Fibroblast of skin of right quadriceps (primary cell): ENCODE measurements around the gene NME3.
"Not testable (repeated sequence)": the region's sequence is repeated elsewhere in the genome, so short reads cannot be mapped to it uniquely, and the experiment has no call there.

ENCODE experiments used
- DNase-seq: peaks from one replicate; pipeline ENCODE4 v3.0.0-alpha.2; 2013

The NME3 gene

DNA sequence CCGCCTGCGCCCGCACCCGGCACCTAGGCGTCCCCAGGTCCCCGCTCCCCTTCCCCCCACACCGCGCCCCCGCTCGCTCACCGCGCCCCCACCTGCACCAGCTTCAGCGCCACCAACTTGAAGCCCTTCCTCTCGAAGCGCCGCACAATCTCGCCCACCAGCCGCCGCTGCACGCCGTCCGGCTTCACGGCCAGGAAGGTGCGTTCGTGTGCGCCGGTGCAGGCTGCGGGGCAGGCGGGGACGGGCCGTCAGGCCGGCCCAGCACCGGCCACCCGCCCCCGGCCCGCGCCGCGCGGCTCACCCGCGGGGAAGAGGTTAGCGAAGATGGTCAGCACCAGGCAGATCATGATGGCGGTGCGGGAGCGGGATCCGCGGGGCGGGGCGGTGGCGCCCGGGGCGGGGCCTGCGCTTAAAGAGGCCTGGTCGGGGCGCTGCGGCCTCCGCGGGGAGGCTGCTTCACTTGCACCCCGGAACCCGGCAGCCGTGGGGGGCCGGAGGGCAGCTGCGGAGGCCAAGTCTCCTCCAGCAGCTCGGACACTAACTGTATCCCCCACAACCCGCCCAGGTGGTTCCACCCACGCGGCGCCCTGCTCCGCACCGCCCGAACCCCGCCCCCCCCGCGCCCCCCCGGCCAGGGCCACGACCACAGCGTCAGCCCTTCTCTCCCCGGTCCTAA lies at the start of gene NME3:
Gene NME3, minus strand, starts transcription at position 356 of the 676 bp plus-strand sequence. Its CDS starts 9 bp downstream, at position 347.
- peak; percentile 47 for DNase-seq

DNA sequence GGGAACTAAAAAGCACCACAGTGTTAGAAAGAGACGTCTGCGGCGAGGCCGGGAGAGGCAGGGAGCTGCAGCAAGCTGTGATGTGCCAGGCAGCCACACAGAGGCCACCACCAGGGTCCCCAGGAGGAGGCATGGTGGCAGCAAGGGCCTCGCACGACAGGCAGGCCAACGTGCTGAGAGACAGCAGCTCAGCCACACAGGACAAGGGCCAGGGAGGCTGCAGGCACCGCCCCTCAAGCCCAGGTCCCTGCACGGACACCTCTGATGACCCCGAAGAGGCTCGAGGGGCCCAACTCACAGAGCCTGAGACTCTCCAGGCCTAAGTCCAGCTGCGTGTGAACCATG lies 49.6 kb upstream of the NME3 start:
- no peak for DNase-seq

DNA sequence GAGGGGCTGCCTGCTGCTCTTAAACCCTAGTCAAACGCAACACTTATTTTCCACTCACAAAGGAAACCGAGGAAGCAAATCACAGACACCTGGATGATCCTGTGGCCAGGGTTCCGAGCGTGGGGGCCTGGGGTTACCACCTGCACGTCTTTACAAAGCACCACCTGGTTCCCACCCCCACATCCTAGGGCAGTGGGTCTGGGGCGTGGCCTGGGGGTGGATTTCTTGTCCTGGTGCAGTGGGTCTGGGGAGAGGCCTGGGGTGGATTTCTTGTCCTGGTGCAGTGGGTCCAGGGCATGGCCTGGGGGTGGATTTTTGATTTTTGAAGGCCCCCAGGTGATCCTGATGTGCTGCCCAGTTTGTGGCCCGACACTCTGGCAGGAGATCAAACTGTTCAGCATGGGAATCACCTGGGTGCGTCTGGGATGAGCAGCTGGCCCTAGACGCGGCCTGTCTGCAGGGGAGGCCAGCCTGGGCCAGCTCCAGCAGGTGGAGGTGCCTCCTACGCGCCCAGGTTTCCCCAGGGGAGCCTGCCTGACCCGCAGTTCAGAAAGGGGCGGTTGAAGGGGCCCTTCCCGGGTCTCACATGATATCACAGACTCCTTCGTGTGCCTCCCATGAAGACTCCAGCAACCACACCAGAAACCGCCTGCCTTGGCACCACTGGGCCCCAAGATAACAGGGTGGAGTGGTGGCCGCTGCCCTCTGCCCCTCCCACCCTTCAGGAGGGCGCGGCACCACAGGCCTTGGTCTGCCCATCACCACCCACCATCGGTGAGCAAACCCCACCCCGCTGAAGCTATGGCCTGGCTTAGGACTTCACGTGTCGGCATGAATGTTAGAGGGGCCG lies 49.0 kb upstream of the NME3 start:
- DNase-seq, result no peak

DNA sequence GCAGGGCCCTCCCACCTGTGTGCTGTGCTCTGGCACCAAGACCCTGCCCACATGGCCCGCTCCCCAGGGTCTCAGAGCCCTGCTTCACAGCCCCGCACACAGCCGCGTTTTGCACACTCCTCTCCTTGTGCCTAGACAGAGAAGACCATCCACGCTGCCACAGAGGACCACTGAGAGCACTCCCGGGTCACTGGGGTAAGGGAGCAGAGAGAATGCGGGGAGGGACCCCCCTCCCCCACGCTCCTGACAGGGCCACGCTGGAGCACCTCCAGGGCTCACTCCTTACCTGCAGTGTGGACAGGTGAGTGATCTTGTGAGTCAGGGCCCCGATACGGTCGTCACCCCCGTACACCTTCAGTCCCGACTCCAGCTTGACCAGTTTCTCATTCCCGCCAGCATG lies 48.3 kb upstream of the NME3 start:
- no peak for DNase-seq

DNA sequence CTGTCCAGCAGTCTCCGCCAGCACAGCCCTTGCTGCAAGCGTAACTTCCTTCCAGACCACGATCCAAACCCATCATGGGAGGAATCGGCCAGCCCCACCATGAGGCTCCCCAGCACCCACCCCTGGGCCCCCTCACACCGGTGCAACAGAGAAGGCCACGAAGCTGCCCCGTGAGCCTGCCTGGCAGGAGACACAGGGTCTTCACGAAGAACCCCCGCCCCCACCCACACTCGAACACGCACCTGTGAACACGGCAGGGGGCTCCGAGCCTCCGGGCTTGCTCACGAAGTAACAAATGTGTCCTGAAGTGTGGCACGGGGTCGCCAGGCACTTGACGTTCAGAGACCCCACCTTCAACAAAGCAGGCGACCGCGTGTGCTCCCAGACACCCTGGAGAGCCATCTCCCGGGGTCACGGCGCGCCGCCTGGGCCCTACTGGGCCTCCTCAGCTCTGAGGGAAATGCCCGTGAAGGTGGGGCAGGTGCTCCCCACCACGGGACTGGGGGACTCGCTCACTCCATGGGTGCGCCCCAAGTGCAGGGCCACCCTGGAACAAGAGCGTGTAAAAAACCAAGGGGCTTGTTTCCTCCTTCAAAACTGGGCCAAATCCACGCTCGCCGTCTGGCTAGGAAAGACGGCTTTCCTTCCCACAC lies 47.7 kb upstream of the NME3 start:
- no peak for DNase-seq

DNA sequence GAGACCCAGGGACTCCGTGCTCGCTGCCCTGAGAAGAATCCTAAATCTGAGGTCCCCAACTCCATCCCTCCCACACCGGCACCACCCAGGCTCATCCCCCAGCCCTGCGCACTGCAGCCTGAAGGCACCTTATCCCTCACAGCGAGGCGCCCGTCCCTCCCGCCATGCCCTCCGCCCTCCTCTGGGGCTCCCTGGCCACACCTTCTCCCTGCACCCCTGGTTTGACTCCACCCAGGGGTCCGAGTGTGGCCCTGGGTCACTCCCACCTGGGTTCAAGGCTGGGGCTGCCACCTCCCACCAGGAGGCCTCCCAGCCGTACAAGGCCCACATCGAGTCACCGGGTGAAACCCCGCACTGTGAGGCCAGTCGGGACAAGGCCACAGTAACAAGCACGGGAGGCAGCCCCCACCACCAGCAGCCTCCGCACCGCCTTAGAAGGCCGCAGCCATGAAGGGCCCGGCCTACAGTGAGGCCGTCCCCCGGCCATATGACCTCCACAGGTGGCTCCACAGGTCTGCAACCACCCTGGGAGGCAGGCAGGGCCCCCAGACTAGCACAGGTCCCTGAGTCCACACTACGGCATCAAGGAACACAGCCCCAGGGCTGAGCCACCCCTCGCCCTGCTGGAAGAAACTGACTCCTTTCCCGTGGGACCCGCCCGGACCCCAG lies 47.0 kb upstream of the NME3 start:
- no peak for DNase-seq

DNA sequence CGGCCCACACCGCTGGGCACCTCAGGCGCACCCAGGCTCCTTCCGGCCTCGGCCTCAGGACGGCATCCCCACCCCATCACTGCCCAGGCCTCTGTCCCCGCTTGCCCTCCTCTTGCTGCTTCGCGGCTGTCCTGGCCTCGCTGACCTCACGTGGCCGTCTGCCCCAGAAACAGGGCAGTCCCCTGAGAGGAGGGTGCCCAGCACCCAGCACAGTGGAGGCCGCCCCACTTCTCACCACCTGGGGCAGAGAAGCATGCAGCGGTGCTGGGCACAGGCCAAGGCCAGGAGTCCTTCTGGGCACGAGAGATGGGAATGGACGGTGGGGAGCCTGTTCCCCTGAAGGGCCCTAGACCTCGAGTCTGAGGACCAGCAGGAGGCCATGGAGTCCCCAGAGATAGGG lies 46.4 kb upstream of the NME3 start:
- no peak for DNase-seq

DNA sequence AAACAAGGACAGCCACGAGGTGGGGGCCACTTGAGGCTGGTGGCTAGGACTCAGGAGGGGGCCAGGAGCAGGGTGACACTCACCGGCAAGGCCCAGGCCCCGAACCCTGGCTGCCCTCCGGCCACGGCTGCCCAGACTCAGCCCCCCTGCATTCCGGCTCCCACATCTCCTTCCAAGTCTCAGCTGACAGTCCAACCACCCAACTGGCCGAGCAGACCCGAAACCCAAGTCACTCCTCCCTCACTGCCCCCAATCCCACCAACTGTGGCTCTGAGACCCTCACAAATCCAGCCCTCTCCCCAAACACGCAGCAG lies 45.9 kb upstream of the NME3 start:
- no peak for DNase-seq

DNA sequence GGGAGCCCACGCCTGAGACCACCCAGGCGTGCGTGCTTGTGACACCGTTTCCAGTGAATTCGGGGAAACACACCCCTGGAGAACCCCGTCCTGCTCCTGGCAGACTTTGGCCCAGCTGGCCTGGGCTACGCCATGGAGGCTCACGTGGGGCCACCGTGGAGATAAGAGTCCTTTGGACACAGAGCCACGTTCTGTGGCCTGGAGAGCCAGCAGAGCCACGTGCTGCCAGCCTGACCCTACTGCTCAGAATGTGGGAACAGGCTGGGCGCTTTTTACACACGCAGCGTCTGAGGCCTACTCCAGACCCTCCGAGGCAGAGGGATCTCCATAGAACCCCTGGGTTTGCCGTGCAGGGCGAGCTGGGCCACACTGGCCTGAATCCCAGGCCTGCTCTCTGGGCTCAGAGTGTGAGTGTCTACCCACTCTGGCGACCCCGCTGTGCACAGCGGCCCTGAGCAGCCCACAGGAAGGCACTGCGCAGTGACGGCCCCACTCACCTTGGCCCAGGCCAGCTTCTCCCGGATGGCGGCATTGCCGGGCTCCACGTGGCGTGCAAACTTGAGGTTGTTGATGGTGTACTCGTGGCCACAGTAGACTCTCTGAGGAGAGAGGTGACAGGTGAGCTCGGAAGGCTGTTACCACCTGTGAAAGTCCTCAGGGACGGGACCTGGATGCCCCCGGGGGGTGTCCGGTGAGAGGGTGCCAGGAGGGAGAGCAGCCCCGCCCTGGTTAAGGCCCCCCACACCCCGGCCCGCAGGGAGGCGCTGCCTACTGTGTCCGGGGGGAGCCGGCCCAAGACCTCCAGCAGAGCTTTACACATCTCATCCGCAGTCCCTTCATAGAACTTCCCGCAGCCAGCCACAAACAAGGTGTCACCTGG lies 45.3 kb upstream of the NME3 start:
- DNase-seq, result no peak

DNA sequence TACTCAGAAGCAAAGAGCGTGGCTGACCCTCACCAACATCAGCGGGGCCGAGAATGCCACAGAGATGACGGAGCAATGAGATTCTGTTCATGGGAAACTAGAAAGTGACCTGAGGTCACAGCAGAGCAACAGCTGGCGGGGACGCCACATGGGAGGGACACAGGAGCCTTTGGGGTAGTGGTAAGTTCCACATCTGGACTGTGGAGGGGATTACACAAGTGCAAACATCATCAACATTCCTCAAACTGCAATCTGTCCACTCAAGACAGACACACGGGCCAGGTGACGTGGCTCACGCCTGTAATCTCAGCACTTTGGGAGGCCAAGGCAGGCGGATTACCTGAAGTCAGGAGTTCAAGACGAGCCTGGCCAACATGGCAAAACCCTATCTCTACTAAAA lies 44.1 kb upstream of the NME3 start:
- no peak for DNase-seq

DNA sequence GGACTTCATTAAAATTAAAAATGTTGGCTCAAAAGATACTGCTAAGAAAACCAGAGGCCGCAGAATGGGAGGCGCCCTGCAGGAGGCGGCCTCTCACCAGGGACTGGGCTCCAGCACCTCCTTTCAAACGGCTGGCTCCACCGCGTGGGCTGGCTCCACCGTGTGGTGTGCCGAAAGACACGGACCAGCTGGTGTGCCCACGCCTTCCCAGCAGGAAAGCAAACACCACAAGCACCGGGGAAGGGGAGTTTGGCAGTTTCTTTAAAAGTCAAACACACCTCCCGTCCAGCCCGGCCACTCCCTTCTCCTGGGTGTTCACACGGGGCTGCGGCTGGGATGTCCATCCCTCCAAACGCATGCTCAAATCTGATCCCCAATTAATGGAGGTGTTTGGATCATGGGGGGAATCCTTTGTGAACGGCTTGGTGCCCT lies 41.4 kb upstream of the NME3 start:
- DNase-seq, result peak; percentile 40

DNA sequence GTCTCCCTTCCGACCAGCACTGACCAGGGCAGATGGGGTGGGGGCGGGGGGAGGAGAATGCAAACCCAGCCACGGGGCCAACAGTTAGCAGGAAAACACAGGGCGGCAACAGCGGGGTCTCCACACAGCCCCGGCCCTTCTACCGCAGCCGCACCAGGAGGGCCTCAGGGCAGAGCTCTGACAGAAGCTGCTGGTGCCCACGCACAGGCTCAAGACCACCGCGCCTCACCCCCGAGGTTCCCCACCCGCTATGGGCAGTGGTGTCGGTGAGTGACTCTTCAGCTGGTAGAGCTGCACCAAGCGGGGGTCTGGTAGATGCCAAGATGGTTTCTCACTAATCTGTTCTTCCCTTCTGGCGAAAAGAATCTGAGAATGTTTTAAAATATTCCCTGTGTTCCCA lies 39.2 kb upstream of the NME3 start:
- no peak for DNase-seq

DNA sequence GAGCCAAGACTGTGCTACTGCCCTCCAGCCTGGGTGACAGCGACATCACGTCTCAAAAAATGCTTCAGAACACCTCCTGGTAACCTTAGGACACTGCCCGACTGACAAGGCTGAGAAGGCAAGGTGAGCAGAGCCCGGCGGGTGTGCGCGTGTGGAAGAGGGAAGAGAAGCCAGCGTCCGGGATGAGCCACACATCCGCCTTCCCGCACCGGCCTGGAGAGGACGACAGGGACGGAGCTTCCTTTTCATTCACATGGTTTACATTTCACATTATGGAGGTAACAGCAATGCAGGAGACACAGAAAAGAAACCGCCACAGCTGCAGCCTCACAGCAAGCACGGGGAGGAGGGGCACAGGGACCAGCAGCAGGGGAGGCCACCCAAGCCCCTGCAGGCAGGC lies 38.8 kb upstream of the NME3 start:
- DNase-seq, result no peak

DNA sequence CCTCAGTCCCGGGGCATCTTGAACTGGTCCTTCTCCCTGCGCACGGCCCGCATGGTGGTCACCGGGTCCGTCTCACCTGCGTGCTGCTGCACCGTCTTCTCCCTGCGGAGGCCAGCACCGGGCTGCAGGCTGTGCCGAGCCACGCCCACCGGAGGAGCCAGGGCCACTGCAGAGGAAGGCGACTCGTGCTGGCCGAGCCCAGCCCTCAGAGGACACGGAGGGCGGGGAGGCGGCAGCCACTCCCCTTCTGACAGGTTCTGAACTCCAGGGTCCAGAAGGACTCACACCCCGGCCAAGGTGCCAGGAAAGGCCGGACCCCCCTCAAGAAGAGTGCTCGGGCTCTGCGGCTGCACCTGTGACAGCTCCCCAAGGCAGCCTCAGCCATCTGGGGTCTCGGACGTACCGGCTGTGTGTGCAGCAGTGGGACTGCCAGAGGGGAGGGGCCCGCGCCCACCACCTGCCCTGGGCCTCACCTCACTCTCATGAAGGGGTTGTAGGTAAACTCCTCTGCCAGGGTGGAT lies 38.0 kb upstream of the NME3 start:
- no peak for DNase-seq

DNA sequence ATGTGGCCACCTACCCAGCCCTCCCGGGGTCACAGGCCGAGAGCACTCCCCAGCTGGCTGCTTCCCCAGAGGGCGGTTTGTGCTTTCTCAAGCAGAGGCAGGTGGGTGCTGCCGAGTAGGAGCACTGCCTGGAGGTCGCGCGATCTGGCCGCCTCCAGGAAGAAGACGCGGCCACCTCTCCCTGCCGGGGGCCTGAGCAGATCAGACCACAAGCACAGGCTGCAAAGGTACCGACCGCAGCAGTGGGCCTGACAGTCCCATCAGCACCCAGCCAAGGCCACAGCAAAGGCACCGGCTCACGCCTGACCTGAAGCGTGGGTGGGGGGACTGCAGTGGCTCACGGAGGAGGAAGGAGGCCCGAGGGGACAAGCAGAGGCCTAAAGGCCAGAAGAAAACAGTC lies 37.3 kb upstream of the NME3 start:
- no peak for DNase-seq

DNA sequence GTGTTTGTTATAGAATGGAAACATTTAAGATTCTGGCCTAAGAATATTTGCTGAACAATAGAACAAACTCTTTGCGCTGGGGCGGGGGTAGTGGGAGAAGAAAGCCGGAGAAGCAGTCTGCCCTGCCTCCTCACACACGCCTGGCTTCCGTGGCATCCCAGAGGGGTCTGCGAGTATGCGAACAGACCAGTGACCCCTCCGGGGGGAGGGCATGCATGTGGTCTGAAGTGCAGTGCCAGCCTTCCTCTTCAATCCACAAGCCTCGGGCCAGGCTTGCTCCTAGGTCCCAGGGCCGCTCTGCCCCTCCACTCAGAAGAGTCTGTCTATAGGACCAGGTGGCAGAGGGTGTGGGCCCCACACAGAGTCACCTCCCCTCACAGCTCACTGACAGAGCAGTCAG lies 36.3 kb upstream of the NME3 start:
- DNase-seq, result no peak

DNA sequence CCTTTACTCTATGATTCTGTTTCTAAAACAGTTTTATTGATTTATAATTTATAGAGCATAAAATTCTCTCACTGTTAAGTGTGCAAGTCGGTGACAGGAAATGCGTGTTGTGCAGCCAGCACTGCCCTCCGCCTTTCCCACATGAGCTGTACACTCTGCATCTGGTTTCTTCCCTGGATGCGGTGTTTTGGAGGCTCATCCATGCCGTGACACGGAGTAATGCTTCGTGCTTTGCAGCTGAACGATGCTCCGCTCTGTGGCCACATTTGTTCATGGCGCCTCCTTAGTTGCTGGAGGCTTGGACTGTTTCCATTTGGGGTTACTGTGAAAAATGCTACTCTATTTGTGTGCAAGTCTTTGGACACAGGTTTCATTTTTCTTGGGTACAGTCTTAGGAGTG lies 29.4 kb upstream of the NME3 start:
- no peak for DNase-seq

DNA sequence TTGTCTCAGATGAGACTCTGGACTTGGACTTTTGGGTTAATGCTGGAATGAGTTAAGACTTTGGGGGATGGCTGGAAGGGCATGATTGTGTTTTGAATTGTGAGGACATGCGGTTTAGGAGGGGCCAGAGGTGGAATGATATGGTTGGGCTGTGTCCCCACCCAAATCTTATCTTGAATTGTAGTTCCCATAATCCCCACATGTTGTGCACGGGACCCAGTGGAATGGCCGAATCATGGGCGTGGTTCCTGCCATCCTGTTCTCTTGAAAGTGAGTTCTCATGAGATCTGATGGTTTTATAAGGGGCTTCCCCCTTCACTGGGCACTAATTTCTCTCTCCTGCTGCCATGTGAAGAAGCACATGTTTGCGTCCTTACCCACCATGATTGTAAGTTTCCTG lies 27.9 kb upstream of the NME3 start:
- not testable (repeated sequence) for DNase-seq

DNA sequence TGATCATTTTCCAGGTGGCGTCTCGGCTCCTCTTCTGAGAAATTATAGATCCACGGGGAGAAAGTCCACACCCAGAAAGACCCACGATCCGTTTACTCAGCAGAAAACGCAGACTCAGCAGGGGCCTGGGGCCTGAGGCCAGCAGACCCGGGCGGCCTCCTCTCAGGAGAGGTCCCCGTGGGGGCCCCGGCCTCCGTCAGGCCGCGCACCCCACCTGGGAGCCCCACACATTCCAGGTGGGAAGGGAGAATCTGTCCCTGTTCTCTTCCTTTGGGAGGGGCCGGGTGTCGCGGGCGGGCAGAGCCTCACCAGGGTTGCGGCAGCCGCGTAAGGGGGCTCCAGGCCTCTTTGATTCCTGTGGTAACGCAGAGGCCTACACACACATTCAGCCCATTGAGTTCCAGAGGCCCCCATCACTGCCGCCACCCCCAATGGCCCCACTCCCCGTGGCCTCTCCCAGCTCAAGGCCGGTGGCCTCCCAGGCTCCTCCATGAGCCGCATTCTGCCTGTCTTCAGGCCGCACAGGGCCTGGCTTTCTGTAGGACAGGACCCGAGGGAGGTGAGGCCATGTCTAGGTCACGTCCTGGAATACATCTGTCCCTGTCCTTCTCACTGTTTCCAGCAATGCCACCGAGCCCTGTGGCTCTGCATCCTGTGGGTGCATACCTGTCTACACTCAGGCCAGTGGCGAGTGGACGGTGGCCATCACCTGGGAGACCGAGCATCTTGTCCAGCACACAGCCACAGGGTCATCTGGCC lies 23.7 kb upstream of the NME3 start:
- no peak for DNase-seq

DNA sequence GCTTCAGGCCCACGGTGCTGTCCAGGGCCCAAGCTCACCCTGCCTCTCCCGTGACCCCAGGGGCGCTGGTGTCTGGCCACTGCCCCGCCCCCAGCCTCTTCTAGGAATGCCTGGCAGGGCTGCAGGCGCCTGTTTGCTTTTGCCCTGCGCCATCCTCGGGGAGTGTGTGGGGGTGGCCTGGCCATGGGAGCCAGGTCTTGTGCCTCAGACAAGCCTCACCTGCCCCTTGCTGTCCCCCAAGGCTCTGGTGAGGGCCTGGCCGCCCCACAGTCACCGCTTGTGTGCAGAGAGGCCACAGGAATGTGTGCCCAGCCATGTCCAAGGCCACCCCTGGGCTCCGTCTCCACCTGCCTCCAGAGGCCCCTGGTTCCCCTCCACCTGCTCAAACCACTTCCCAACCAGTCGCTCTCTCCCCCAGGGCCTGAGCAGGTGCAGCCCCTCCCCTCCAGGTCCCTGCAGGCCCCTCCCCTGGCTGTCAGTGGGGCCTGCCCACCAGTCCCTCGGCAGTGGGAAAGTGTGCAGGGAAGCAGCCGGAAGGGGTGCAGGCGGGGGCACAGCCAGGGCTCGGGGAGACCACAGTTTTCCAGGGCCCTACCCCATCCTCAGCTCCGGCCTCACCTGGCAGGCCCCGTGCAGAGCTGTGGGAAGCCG lies 23.0 kb upstream of the NME3 start:
- no peak for DNase-seq

DNA sequence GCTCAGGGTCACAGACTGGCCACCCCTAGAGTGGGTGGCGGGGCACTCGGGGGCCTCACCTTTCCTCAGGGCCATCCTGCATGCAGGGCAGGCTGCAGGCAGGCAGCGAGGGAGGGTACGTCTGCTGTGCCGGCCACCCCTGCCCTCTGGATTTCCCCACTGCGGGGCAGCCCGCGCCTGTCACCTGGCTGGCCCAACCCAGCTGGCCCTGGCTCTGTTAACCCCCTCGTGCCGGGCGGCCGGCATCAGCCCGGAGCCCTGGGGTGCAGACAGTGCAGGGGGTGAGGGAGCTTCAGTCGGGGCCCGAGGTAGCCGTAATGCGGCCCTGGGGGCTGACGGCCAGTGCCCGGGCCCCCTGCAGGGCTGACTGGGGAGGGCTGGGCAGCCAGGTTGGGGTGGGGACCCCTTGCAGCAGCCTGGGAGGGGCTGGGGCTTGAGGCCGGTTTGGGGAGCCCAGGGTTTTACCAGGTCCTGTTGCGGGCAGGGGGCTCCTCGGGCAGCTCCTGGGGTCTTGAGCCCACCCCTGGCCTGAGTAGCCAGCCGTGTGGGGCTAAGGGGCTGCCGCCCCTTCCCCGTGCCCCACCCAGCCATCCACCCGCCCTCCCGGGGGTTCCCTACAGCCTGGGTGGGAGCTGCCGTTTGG lies 22.4 kb upstream of the NME3 start, which contains the start of gene IGFALS:
Gene IGFALS, minus strand, starts transcription at position 128 of the 643 bp plus-strand sequence. Its CDS starts 53 bp downstream, at position 75.
- no peak for DNase-seq
